Measurements from ENCODE around the gene SEC22A. TPM values are rescaled to one million over a fixed set of nuclear protein-coding genes. Genes with fewer than 3 reads are reported as not detected.
A peak's percentile ranks its signal among the peaks of the same experiment; 100 is the strongest.
"Not testable (repeated sequence)": the region's sequence is repeated elsewhere in the genome, so short reads cannot be mapped to it uniquely, and the experiment has no call there.

SEC22A gene
- total and polyA plus RNA-seq, 9 donors = 10.2 to 45.3 (median 19.9) TPM

DNA sequence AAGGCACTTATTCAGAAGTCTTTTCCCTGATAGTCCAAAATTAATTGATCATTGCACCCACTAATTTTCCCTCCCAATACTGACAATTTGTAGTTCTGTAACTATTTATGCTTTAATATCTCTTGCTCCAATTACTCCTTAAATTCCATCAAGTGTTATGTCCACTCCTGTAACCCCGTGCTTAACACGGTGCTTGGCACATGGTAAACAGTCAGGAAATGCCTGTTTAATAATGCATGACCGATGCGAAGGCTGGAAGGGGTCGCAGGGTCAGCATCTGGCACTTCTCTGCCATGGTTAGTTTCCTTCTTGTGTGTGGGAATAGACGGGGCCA, 553 bp upstream of the SEC22A start:
- Histone ChIP-seq H3K36me3 (no peaks in the 10 kb centered on the region), H3K4me1 (ENCODE audit: insufficient read depth) (no peaks in the 10 kb centered on the region), H3K9me3 (no peaks in the 10 kb centered on the region), H3K4me3 (peak overlapping the region; percentile 81), H3K27ac (peak overlapping the region in 1 of 2 donors; percentile 83), H3K27me3 (no peaks in the 10 kb centered on the region)
- TF ChIP-seq POLR2A (IDR thresholded peaks at IDR 0.05) = no peak
- TF ChIP-seq, protein P1, sequence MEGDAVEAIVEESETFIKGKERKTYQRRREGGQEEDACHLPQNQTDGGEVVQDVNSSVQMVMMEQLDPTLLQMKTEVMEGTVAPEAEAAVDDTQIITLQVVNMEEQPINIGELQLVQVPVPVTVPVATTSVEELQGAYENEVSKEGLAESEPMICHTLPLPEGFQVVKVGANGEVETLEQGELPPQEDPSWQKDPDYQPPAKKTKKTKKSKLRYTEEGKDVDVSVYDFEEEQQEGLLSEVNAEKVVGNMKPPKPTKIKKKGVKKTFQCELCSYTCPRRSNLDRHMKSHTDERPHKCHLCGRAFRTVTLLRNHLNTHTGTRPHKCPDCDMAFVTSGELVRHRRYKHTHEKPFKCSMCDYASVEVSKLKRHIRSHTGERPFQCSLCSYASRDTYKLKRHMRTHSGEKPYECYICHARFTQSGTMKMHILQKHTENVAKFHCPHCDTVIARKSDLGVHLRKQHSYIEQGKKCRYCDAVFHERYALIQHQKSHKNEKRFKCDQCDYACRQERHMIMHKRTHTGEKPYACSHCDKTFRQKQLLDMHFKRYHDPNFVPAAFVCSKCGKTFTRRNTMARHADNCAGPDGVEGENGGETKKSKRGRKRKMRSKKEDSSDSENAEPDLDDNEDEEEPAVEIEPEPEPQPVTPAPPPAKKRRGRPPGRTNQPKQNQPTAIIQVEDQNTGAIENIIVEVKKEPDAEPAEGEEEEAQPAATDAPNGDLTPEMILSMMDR (IDR thresholded peaks at IDR 0.05) = no peak
- no peak for TF ChIP-seq EP300 (IDR thresholded peaks at IDR 0.05)
- intact Hi-C loops (cut with DNase I) = no loop called here
- no peak for DNase-seq
- WGBS, 3 donors = 1 to 2% (median 2%) methylated on average over 6 of the region's 6 CpGs

DNA sequence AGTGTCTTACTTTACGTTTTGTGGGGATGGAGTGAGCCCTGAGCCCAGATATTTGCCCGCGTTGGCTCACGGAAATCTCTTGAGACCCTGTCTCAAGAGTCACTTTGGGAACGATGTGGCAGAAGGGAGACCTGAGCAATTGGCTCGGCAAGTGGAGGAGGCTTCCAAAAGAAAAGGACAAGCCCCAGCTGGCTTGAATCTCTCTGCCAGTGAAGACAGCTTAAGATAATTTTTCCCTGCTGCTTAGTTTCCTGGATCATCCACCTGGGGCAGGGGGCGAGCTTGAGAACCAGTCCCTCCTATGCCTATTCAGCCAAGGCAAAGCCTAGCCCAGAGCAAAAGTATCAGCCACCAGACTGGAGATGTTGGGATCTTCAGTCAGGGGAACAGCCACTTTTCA, 708 bp downstream of the SEC22A start:
- H3K27me3 ChIP-seq = no peaks in the 10 kb centered on the region
- H3K4me3 ChIP-seq = peak overlapping the region; percentile 81
- H3K4me1 ChIP-seq (ENCODE audit: insufficient read depth) = no peaks in the 10 kb centered on the region
- no peak for DNase-seq
- no peaks in the 10 kb centered on the region for H3K36me3 ChIP-seq
- no peaks in the 10 kb centered on the region for H3K9me3 ChIP-seq
- 0 to 2% (median 1%) methylated on average over 7 of the region's 7 CpGs for WGBS, 3 donors
- intact Hi-C loops (cut with DNase I) = no loop called here
- H3K27ac ChIP-seq = peak overlapping the region; percentile 83 to 85
- no peak for TF ChIP-seq POLR2A (IDR thresholded peaks at IDR 0.05)
- TF ChIP-seq EP300 (IDR thresholded peaks at IDR 0.05) = no peak
- TF ChIP-seq, protein P1 (IDR thresholded peaks at IDR 0.05) = no peak

DNA sequence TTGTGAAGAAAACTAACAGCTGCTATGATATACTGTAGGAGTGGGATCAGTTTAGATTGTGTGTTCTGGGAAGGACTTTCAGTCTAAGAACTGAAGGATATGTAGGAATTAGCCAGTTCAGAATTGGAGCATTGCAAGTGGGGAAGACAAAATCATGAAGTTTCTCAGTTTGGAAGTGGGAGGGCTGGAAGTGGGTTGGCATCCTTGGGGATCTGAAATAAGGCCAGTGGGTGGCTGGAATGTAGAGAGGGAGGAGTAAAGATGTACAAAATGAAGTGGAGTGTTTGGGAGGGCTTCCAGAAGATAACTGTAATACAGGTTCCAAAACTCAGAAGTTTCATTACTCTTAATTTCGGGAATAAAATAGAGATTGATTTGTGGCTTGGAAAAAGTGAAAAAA, 17.2 kb downstream of the SEC22A start:
- no peak for TF ChIP-seq EP300 (IDR thresholded peaks at IDR 0.05)
- TF ChIP-seq, protein P1 (IDR thresholded peaks at IDR 0.05) = no peak
- TF ChIP-seq POLR2A (IDR thresholded peaks at IDR 0.05) = no peak
- intact Hi-C loops (cut with DNase I) = no loop called here

DNA sequence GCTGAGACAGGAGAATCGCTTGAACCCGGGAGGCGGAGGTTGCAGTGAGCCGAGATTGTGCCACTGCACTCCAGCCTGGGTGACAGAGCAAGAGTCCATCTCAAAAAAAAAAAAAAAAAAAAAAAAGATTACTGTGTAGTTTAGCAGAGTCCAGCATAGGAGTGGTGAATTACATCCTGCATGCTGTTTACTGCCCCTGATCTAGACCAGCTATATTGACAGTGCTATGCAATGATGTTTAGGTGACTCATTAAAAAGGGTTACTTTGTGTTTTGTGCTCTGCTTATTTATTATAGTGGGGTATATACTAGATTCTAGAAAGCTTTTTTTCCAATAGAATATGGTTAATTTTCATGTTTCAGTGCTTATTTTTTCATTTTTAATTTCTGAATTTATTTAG, 19.6 kb downstream of the SEC22A start:
- H3K4me1 ChIP-seq (ENCODE audit: insufficient read depth); H3K9me3 ChIP-seq; DNase-seq; H3K27ac ChIP-seq; H3K36me3 ChIP-seq; H3K4me3 ChIP-seq; intact Hi-C loops (cut with DNase I); H3K27me3 ChIP-seq: not testable (repeated sequence)
- WGBS, 3 donors = 95 to 97% (median 96%) methylated on average over 4 of the region's 4 CpGs

More for the DNA sequence above, 17.2 kb downstream of the SEC22A start:
- Histone ChIP-seq H3K4me3 (no peak overlapping the region), H3K27ac (no peak overlapping the region), H3K27me3 (no peaks in the 10 kb centered on the region), H3K4me1 (ENCODE audit: insufficient read depth) (no peaks in the 10 kb centered on the region), H3K9me3 (no peaks in the 10 kb centered on the region), H3K36me3 (no peaks in the 10 kb centered on the region)
- 52 to 64% (median 56%) methylated on average over 1 of the region's 1 CpG for WGBS, 3 donors
- no peak for DNase-seq

DNA sequence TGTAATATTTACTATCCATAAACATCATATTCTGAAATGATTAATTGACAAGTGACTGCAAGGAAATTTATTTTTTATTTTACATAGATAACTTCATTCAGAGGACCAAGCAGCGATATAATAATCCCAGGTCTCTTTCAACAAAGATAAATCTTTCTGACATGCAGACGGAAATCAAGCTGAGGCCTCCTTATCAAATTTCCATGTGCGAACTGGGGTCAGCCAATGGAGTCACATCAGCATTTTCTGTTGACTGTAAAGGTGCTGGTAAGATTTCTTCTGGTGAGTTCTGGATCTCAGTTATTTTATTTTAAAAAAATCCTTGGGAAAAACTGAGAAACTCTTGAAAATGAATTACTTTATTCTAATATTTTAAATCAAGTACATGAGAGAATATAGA, 23.3 kb downstream of the SEC22A start:
- no peaks in the 10 kb centered on the region for H3K9me3 ChIP-seq
- TF ChIP-seq, protein P1 (IDR thresholded peaks at IDR 0.05) = no peak
- TF ChIP-seq POLR2A (IDR thresholded peaks at IDR 0.05) = no peak
- TF ChIP-seq EP300 (IDR thresholded peaks at IDR 0.05) = no peak
- H3K4me1 ChIP-seq (ENCODE audit: insufficient read depth) = no peaks in the 10 kb centered on the region
- no peak overlapping the region for H3K4me3 ChIP-seq
- DNase-seq = no peak
- H3K36me3 ChIP-seq = no peaks in the 10 kb centered on the region
- H3K27ac ChIP-seq = no peak overlapping the region
- 82 to 88% (median 87%) methylated on average over 3 of the region's 3 CpGs for WGBS, 3 donors
- intact Hi-C loops (cut with DNase I) = no loop called here
- H3K27me3 ChIP-seq = no peaks in the 10 kb centered on the region
